SKM-1 (cell line): ENCODE measurements around the gene HECTD2.
"Not testable (repeated sequence)": the region's sequence is repeated elsewhere in the genome, so short reads cannot be mapped to it uniquely, and the experiment has no call there.

Source experiments
- DNase-seq: peaks from one replicate; lab custom pipeline; 2025; ENCODE audit not compliant: unreplicated experiment; lab: John Stamatoyannopoulos, UW

The HECTD2 gene, protein sequence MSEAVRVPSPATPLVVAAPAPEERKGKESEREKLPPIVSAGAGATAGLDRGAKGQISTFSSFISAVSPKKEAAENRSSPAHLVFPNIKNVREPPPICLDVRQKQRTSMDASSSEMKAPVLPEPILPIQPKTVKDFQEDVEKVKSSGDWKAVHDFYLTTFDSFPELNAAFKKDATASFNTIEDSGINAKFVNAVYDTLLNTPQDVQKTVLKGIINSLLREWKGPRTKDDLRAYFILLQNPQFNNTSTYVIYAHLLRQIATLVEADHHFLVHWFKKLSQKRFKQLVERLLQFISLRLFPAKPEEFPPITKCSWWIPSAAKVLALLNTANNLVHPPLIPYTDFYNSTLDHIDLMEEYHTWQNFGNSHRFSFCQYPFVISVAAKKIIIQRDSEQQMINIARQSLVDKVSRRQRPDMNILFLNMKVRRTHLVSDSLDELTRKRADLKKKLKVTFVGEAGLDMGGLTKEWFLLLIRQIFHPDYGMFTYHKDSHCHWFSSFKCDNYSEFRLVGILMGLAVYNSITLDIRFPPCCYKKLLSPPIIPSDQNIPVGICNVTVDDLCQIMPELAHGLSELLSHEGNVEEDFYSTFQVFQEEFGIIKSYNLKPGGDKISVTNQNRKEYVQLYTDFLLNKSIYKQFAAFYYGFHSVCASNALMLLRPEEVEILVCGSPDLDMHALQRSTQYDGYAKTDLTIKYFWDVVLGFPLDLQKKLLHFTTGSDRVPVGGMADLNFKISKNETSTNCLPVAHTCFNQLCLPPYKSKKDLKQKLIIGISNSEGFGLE

DNA sequence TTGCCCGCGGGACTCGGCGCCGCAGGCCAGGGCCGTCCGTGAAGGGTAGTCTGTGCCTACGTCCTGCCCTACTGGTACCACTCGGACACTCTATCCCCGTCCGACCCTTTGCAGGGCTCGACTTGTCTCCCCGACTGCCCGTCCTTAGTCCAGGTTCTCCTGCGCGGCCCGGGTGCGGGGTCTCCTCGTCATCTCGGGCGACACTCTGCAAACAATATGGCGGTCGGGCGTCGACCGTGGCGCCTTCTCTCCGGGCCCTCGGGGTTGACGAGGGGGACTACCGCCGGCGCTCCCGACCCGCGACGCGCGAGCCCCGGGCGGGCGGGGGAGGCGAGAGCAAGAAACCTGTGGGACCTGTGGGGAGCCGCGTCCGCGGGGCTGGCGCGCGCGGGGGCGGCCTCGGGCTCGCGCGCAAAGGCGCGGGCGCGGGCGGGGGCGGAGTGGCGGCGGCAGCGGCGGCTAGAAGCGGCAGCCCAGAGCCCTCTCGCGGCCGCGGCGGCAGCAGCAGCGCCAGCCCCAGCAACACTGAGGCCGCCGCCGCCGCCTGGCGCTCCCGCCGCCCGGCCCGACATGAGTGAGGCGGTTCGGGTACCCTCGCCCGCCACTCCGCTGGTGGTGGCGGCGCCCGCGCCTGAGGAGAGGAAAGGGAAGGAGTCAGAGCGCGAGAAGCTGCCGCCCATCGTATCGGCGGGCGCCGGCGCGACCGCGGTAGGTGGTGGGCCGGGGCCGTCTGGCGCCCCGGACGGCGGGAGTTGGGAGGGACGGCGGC is at the start of gene HECTD2:
TSS of gene HECTD2 (plus strand) at position 476 of the 769 bp plus-strand sequence. CDS start at position 571, 95 bp downstream.
- peak; percentile 37 for DNase-seq

DNA sequence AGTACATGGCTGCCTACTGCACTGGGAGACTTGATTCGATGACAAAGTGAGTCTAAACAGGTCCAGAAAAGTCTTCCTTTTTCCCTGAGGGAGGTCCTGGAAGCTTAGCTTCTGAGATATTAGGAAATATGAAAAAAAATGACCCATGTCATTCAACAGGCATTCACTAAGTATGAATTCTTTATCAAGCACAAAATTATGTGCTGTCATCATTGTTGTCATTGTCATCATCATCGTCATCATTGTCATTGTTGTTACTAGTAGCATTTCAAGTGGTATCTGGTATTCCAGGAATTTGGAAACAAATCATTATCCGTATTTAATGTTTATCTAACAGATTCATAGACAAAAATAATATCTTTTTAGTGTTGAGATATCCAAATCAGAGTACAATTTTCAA is 49.7 kb upstream of the HECTD2 start:
- no peak for DNase-seq

DNA sequence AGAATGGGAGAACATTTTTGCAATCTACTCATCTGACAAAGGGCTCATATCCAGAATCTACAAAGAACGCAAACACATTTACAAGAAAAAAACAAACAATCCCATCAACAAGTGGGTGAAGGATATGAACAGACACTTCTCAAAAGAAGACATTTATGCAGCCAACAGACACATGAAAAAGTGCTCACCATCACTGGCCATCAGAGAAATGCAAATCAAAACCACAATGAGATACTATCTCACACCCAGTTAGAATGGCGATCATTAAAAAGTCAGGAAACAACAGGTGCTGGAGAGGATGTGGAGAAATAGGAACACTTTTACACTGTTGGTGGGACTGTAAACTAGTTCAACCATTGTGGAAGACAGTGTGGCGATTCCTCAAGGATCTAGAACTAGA is 44.6 kb upstream of the HECTD2 start:
- DNase-seq: not testable (repeated sequence)

DNA sequence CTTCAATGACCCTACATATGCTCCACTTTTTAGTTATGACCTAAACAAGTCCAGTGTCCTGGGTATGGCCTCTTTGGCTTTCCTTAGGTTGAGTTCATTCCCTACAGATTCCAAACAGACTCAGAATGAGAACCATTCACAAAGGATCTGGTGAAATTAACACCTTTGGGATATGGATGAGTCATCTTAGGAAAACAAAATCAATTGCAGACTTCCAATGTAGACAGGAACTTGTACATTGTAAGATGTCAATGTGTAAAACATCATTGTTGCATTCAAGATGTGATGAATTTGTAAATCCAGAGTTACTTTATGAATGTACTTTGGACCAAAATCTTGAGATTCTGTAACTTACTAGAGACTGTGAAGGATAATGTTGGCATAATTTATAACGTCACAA is 43.4 kb upstream of the HECTD2 start:
- no peak for DNase-seq

DNA sequence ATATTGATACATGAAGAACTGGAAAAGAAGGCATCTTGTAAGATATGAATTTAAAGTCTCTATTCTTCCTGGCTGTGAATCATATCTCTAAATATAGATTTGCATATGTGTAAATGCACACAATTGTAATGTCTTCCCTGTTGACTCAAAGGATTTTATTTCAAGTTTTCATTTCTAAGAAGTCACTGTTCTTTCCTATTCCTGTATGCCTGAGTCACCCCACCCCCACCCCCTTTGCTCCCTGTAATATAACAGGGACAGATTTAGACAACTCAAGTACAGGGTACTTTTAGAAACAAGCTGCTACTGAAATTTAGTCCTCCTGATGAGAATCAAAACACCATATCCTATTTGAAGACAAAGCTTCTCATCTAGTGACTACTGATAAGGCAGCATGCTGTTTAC is 43.0 kb upstream of the HECTD2 start:
- DNase-seq: no peak

DNA sequence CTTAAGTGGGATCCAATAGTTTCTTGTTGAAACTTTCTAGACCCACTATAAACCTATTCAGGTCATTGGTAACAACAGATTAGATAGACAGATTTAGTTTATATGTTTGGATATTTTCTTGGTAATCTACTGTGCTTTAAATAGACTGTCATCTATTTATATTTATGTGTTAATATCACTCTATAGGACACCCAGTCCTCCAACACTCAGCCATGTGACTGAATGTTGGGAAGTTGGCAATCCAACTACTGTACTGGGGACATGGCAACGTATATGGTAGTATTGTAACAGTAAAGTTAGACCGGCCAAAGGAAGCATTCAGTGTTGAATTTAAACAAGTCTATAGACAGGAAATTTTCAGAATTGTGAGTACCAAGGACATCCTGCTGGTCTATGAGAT is 42.6 kb upstream of the HECTD2 start:
- DNase-seq: no peak

DNA sequence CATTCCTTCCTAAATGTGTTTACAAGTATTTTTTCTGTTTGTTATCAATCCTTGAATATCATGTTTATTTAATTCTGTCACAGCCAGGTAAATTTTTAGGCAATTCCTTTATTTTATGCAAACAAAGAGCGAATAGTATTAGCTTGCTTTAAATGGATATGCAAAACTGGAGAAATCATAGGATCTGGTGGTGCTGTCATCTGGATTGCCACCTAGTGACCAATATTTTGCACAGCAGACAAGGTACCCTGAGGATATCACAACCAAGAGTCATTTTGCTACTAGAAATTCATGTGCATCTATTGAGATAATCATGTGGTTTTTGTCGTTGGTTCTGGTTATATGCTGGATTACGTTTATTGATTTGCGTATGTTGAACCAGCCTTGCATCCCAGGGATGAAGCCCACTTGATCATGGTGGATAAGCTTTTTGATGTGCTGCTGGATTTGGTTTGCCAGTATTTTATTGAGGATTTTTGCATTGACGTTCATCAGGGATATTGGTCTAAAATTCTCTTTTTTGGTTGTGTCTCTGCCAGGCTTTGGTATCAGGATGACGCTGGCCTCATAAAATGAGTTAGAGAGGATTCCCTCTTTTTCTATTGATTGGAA is 40.1 kb upstream of the HECTD2 start:
- not testable (repeated sequence) for DNase-seq

DNA sequence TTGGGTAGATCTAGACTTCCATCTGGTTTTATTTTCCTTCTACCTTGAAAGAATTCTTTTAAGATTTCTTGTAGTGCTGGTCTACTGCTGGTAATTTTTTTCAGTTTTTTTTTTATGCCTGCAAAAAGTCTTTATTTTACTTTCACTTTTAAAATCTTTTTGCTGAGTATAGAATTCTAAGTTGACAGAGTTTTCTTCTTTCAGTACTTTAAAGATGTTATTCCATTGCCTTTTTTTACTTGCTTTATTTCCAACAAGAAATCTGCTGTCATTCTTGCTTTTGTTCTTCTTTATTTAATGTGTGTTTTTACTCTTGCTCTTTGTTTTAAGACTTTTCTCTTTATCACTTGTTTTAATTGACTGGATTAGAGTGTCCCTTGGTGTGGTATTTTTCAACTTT is 36.1 kb upstream of the HECTD2 start:
- DNase-seq: no peak

DNA sequence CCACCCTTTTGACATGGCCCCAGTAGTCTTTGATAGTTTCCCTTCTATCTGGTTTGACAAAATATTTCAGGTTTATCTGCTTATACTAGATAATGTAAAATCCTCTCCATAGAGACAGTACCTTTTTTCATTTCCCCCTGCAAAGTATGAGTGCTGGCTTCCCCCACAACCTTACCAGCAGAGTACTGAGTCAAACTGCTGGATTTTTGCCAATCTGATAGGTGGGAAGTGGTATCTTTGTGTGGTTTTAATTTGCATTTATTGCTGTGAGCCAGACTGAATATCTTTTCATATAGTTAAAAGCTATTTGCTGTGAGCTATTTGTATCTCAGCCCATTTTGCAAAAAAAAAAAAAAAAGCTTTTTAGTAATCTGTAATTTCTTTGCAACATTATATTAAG is 32.1 kb upstream of the HECTD2 start:
- DNase-seq: no peak

DNA sequence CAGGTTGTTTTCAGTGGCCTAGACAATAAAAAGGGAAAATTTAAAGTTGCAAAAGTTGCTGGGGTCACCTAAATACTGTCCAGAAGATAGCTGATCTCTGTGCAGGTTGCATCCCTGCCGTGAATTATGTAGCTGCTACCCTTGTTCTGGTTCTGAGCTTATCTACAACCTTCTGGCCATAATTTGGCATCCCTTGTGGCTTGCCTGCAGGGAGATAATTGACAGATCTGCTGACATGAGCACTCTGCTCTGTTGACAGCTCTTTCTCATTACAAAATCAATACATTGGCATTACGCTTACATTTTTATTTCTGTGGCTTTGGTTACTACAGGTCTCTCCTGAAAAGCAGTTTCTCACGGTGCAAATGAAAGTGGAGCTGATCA is 29.3 kb upstream of the HECTD2 start:
- DNase-seq: no peak

DNA sequence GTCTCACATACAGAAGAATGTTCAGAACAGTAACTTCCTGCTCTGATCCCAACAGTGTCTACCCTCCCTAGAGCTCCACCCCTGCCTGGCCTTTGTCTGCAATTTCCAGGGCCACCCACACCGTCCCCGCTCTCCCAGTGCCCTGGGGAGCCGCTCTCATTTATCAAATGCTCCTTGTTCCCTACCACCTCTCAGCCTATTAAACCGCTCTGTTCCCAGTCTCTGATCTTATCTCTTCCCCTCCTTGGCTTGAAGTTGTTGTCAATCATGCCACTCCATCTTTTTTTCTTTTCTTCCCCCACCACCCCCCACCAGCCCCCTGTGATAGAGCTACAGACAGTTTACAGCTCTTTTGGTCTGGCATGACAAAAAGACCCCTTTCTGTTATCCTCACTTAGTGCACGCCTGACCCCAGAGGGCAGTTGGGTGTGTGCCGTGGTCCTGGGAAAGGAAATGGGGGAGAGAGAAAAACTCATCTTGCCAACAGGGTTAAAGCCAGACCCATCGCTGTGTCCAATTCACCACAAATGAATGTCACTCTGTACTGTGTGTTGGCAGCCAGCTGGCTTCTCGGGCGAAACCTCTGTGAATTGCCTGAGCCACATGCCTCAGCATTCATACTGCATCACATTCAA is 28.8 kb upstream of the HECTD2 start:
- DNase-seq: no peak

DNA sequence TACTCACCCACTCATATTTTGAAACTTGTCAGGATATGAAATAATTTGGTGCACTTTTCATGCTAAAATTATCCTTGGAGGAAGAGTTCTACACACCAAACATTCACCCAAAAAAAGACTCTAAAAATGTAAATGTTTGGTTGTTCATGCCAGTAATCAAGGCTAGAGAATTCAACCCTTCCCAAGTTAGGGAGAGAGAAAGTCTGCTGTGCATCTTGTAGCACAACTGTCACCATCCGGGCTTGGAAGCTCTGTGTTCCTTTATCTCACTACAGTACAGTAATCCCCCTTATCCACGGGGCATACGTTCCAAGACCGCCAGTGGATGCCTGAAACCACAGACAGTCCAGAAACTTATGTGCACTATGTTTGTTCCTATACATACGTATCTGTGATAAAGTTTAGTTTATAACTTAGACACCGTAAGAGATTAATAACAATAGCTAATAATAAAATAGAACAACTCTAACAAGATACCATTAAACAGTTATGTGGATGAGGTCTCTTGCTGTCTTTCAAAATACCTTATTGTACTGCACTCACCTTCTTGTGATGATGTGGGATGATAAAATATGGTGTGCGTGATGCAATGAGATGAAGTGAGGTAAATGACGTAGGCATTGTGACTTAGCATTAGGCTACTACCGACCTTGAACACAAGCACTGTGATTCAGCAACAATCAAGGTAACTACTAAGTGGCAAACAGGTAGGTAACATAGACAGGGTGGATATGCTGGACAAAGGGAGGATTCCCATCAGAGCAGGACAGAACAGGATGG is 24.6 kb upstream of the HECTD2 start:
- no peak for DNase-seq

DNA sequence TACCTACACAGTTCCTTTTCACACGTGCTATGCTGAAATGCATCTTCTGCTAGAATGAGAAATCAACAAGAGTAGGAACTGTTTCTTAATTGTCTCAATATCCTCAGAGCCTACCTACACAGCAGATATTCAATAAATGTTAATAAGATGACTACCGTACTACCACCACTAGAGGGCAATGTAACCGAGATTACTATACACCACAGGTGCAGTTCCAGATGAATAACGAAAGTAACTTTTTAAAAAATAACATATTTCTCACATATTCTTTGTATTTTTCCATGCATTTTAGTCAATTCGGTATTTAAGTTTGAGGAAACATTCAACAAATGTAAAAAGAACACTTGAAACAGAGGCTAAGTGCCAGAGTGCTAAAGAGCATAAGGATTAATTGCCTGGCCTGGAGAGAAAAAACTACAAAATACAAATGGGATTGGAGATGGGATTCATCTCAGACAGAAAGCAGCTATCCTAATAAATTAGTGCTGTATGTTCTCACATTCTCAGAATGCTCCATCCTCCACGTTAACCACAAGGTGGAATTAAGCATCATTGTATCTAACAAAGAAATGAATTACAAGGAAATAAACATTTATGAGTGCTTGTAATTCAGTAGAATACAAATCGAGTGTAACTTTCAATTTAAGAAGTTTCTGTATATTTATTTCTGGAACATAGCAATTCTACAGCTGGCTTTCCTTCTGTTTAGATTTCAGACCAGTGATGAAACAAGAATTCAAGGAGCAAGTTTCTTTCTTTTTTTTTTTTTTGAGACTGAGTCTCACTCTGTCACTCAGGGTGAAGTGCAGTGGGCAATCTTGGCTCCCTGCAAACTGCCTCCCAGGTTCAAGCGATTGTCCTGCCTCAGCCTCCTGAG is 20.3 kb upstream of the HECTD2 start:
- DNase-seq: peak; percentile 48

DNA sequence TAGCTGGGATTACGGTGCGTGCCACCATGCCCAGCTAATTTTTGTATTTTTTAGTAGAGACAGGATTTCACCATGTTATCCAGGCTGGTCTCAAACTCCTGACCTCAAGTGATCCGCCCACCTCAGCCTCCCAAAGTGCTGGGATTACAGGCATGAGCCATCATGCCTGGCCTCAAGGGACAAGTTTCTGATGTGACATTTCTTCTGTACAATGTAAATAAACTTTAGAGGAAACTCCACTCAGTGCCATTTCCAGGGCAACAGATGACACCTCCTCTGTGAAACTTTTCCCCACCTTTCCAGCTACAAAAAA is 19.7 kb upstream of the HECTD2 start:
- DNase-seq: not testable (repeated sequence)

DNA sequence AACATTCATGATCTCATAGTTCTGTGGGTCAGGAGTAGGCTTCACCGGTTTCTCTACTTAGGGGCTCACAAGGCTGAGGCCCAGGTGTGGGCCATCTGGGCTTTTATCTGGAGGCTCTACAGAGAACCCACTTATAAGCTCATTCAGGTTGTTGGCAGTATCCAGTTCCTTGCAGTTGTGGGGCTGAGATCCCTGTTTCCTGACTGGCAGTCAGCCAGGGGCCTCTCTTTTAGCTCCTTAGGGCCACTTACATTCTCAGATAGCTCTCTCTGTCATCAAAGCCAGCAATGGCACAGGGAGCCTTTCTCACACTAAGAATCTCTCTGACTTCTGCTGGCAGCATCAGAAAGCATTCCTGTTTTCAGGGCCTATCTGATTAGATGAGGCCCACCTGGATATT is 18.2 kb upstream of the HECTD2 start:
- no peak for DNase-seq

DNA sequence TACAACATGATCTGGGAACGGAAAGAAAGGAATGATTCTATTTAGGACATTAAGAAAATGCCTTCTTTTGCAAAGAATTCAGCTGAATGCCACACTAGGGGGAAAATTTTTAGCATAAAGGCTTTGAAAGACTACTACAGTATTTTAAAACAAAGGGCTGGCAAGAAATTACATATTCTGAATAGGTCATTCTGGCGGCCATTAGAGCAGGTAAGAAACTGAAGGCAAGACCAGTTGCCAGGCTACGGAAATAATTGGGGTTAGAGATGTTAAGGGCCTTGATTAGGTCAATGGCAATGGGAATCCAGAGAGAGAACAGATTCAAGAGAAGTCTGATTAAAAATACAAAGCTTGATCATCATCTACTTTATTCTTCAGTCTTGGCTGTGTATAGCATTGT is 3.8 kb upstream of the HECTD2 start:
- DNase-seq: no peak

DNA sequence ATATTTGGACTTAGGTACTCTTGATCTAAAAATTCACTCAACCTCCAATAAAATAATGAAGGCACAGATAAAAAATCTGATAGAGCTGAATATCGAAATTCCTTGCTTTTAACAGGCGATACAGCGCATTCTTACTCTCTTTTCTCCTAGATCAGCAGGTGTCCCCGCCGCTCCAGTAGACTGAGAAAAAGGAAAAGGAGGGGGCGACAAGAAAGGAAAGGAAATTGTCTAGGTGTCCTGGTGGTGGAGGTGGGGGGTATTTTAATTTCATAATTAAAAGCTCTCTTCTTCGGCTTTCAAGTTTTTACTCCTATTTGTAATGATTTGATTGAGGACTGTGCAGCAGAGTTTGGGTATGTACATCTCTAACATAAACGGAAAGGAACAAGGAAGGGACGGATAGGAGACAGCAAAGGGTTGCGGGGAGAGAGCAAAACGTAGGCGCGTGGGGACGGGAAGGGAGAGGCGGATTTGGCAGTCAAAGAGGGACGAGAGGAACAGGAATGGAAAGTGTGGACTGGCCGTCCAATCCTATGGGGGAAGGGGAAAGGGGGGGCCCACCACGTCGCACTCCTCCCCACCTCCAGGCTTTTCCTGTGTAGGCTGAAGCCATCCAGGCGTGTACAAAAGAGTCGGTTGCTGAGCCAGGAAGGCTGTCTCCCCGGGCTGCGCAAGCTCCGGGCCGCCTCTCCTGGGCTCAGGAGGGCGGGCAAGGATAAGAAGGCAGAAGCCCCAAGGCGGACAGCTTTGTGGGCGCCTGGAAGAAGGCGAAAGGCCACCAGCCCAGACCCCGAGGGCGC is 875 bp upstream of the HECTD2 start:
- peak; percentile 63 for DNase-seq

DNA sequence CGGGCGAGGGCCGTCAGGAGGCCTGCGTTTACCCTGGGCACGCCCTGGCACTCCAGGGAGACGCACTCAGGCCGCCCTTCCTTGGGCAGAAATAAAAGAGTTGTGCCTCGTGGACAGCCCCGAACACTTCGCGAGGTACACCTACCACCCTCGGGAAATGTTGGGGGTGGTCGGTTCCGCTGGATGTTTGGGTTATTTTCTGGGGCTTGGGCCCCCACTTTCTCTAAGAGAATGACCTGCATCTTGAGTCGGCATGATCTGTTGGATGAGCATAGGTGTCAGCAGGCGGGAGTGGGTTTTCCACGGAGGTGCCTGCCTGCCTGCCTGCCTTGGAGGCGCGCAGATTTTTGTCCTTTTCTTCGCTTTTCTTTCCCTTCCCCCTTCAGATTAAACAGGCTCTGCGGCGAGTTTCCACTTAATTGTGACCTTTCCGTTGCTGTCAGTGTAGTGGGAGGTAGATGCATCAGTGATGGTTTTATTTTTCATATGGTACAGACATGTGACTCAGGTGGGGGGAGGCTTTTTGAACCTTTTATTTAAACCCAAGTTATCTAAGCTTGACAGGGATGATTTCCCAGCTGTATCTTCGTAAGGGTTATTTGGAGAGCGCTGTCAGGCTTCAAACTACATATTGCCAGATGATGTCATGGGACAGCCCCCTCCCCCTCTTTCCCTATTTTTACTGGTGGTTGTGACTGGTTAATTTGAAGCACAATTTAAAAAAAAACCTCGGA is 661 bp downstream of the HECTD2 start:
- DNase-seq: no peak
